Progenitor cell of endocrine pancreas (in vitro differentiated cells): ENCODE data around the gene OS9. TPM values are rescaled to one million over a fixed set of nuclear protein-coding genes. Genes with fewer than 3 reads are reported as not detected.
A peak's percentile ranks its signal among the peaks of the same experiment; 100 is the strongest.

Experiments used
- DNase-seq: peaks from one replicate; pipeline ENCODE4 v3.0.0; 2021; ENCODE audit warnings: low spot score; ENCODE audit not compliant: unreplicated experiment
- H3K27ac Mint-ChIP-seq: 2 replicates; pipeline ENCODE4 v1.8.0; 2021; ENCODE audit warnings: mild to moderate bottlenecking, moderate library complexity, mixed read lengths
- H3K27me3 Mint-ChIP-seq: 2 replicates; pipeline ENCODE4 v1.8.0; 2021; ENCODE audit warnings: mixed read lengths
- H3K36me3 Mint-ChIP-seq: 2 replicates; pipeline ENCODE4 v1.8.0; 2022; ENCODE audit warnings: mixed read lengths; ENCODE audit not compliant: insufficient read depth
- H3K4me1 Mint-ChIP-seq: 2 replicates; pipeline ENCODE4 v1.8.0; 2021; ENCODE audit warnings: low read depth, mixed read lengths
- H3K4me3 Mint-ChIP-seq: 2 replicates; pipeline ENCODE4 v1.8.0; 2021; ENCODE audit warnings: low read depth, mild to moderate bottlenecking, moderate library complexity, mixed read lengths
- H3K9me3 Mint-ChIP-seq: 2 replicates; pipeline ENCODE4 v1.8.0; 2021; ENCODE audit warnings: low read depth, mixed read lengths
- CTCF ChIP-seq: fragments of 200-600 bp; sonication (generic); IDR thresholded peaks from one replicate; pipeline ENCODE4 v1.5.0; 2021; ENCODE audit warnings: antibody characterized with exemption, mild to moderate bottlenecking; ENCODE audit not compliant: unreplicated experiment
- total RNA-seq: library from RNA; stranded (reverse); gene quantifications from 2 replicates; pipeline ENCODE4 v1.2.1, GENCODE V29; 2021

OS9 gene
- total RNA-seq, 1 donor from 2014 or later = 204 TPM

- Mint-ChIP-seq H3K36me3 (peaks cover 8% of the 10 kb centered on the region), H3K4me1 (peaks cover 10% of the 10 kb centered on the region), H3K27me3 (peaks cover 63% of the 10 kb centered on the region), H3K27ac (no peak overlapping the region), H3K9me3 (no peaks in the 10 kb centered on the region), H3K4me3 (peak overlapping the region; percentile 60)
- DNase-seq = no peak
- TF ChIP-seq CTCF = no peak
Measured at GRCh38 chr12:57764662-57765002, 70.7 kb downstream of the OS9 start.

GRCh38 chr12:57765003-57765697 is 71.2 kb downstream of the OS9 start:
- DNase-seq = no peak
- TF ChIP-seq CTCF = peak; percentile 40
- Mint-ChIP-seq H3K4me1 (peaks cover 10% of the 10 kb centered on the region), H3K9me3 (no peaks in the 10 kb centered on the region), H3K4me3 (peak overlapping the region; percentile 60), H3K27ac (no peak overlapping the region), H3K27me3 (peaks cover 63% of the 10 kb centered on the region), H3K36me3 (peaks cover 8% of the 10 kb centered on the region)

GRCh38 chr12:57765698-57766463 is 71.9 kb downstream of the OS9 start:
- Mint-ChIP-seq H3K36me3 (peaks cover 8% of the 10 kb centered on the region), H3K27ac (no peak overlapping the region)
- TF ChIP-seq CTCF = no peak

GRCh38 chr12:57766464-57767304 is 72.8 kb downstream of the OS9 start, which contains the start of gene CYP27B1:
Gene CYP27B1, minus strand, starts transcription at chr12:57767078. Its CDS starts 37 bp downstream, at chr12:57767041.
- H3K27me3 Mint-ChIP-seq = peaks cover 63% of the 10 kb centered on the region
- peaks cover 14% of the 10 kb centered on the region for H3K4me1 Mint-ChIP-seq
- TF ChIP-seq CTCF = no peak
- peaks cover 8% of the 10 kb centered on the region for H3K36me3 Mint-ChIP-seq
- DNase-seq = no peak
- H3K27ac Mint-ChIP-seq = no peak within 1 kb of the TSS
- peak within 1 kb of the TSS; percentile 52 for H3K4me3 Mint-ChIP-seq
- no peaks in the 10 kb centered on the region for H3K9me3 Mint-ChIP-seq

More at GRCh38 chr12:57765698-57766463, 71.9 kb downstream of the OS9 start:
- Mint-ChIP-seq H3K9me3 (no peaks in the 10 kb centered on the region), H3K4me1 (peaks cover 10% of the 10 kb centered on the region), H3K27me3 (peaks cover 63% of the 10 kb centered on the region), H3K4me3 (peak overlapping the region; percentile 52)
- no peak for DNase-seq

- no peak overlapping the region for H3K27ac Mint-ChIP-seq
- H3K4me1 Mint-ChIP-seq = peaks cover 17% of the 10 kb centered on the region
- DNase-seq = no peak
- no peak overlapping the region for H3K4me3 Mint-ChIP-seq
- no peak for TF ChIP-seq CTCF
- peaks cover 61% of the 10 kb centered on the region for H3K27me3 Mint-ChIP-seq
- H3K36me3 Mint-ChIP-seq = peaks cover 8% of the 10 kb centered on the region
- no peaks in the 10 kb centered on the region for H3K9me3 Mint-ChIP-seq
Measured at GRCh38 chr12:57767305-57767698, 73.4 kb downstream of the OS9 start.
